Adrenal gland (tissue), 5 donors: ENCODE results near the gene PIK3R4.

ENCODE experiments used
- POLR2A ChIP-seq, 2 donors: fragments of 450-650 bp; IDR thresholded peaks; one replicate each; pipeline ENCODE4 v1.6.1; 2017; ENCODE audit warnings: antibody characterized with exemption in 2 of 2, mild to moderate bottlenecking in 2 of 2, moderate library complexity in 1 of 2
- TF ChIP-seq, protein P1 (sequence below), 6 experiments: fragments of 450-650 bp in 4 of 6; fragments of 200-600 bp in 2 of 6; sonication (generic) in 1 of 6; IDR thresholded peaks; 1 replicate in 5 of 6; 2 replicates in 1 of 6; pipeline versions ENCODE4 v1.5.1 to v1.8.0; 2016 to 2021; ENCODE audit warnings: antibody characterized with exemption in 6 of 6, mild to moderate bottlenecking in 2 of 6, moderate library complexity in 1 of 6
- donor health status: DM: no; HTN: no; CAD: no.

- TF ChIP-seq POLR2A (IDR thresholded peaks at IDR 0.05): no peak
- TF ChIP-seq, protein P1, sequence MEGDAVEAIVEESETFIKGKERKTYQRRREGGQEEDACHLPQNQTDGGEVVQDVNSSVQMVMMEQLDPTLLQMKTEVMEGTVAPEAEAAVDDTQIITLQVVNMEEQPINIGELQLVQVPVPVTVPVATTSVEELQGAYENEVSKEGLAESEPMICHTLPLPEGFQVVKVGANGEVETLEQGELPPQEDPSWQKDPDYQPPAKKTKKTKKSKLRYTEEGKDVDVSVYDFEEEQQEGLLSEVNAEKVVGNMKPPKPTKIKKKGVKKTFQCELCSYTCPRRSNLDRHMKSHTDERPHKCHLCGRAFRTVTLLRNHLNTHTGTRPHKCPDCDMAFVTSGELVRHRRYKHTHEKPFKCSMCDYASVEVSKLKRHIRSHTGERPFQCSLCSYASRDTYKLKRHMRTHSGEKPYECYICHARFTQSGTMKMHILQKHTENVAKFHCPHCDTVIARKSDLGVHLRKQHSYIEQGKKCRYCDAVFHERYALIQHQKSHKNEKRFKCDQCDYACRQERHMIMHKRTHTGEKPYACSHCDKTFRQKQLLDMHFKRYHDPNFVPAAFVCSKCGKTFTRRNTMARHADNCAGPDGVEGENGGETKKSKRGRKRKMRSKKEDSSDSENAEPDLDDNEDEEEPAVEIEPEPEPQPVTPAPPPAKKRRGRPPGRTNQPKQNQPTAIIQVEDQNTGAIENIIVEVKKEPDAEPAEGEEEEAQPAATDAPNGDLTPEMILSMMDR (IDR thresholded peaks at IDR 0.05): no peak
Measured at GRCh38 chr3:130649061-130649654, 97.5 kb downstream of the PIK3R4 start.
